Psoas muscle (tissue), 8 donors: ENCODE measurements around the gene GC. TPM values are rescaled to one million over a fixed set of nuclear protein-coding genes. Genes with fewer than 3 reads are reported as not detected.

Source experiments
- ATAC-seq, 4 donors: fragments of 200-7000 bp; cut with Tn5 transposase; one replicate each; pipeline ENCODE4 v1.9.1; 2020; ENCODE audit warnings: moderate library complexity in 3 of 4, mild to moderate bottlenecking in 2 of 4
- DNase-seq, 2 donors: peaks; one replicate each; pipeline ENCODE4 v3.0.0-alpha.2; 2020
- H3K27ac ChIP-seq: fragments of 200-600 bp; one replicate; pipeline ENCODE4 v1.8.0; 2022
- H3K27me3 ChIP-seq, 3 donors: fragments of 200-600 bp in 1 of 3; one replicate each; pipeline versions ENCODE4 v1.6.1 to v1.8.0; 2013 to 2022; ENCODE audit warnings: low read length in 2 of 3, mild to moderate bottlenecking in 2 of 3, moderate library complexity in 1 of 3; ENCODE audit not compliant: insufficient read depth in 3 of 3
- H3K36me3 ChIP-seq, 2 donors: fragments of 200-600 bp in 1 of 2; one replicate each; pipeline versions ENCODE4 v1.6.1 to v1.8.0; 2013 to 2022; ENCODE audit warnings: low read depth in 1 of 2, mild to moderate bottlenecking in 1 of 2, moderate library complexity in 1 of 2; ENCODE audit not compliant: insufficient read depth in 1 of 2
- H3K4me1 ChIP-seq: fragments of 200-600 bp; one replicate; pipeline ENCODE4 v1.8.0; 2022
- H3K4me3 ChIP-seq: fragments of 200-600 bp; one replicate; pipeline ENCODE4 v1.8.0; 2022; ENCODE audit warnings: mild to moderate bottlenecking
- H3K9me3 ChIP-seq: fragments of 200-600 bp; one replicate; pipeline ENCODE4 v1.8.0; 2022
- WGBS, 3 donors: extraction: QIAGEN DNeasy Blood & Tissue Kit; methylation state at CpG; one replicate each; pipeline versions ENCODE4 v1.1.6 to v1.1.7; 2013; 5-methylcytosine and 5-hydroxymethylcytosine counted together
- intact Hi-C, 2 donors: fragments of 100-400 bp; cut with DNase I; formaldehyde crosslinking; loops; one replicate each; pipeline versions ENCODE4 v1.11.0 to v1.14.2; 2022
- polyA plus RNA-seq, 3 donors: library from polyadenylated mRNA; stranded (reverse); fragments of 200-250 nt; gene quantifications; one replicate each; pipeline ENCODE4 v1.2.3, GENCODE V29; 2013
- total RNA-seq, 4 donors: library from RNA; stranded (reverse); fragmentation: NEBNext Ultra II Directional in 2 of 4; extraction: Animal tissue kit (Norgen Biotek cat#: 25700) in 2 of 4; gene quantifications; one replicate each; pipeline versions ENCODE4 v1.2.1 to v1.2.4, GENCODE V29; 2021 to 2023
- TF ChIP-seq, protein P1 (sequence below): fragments of 200-600 bp; IDR thresholded peaks from one replicate; pipeline ENCODE4 v1.8.0; 2022; ENCODE audit warnings: antibody characterized with exemption
- donor health status: healthy with polysubstance abuse.
- donor health status: DM: no; HTN: no; CAD: no; lungs with moderate emphysema.
- donor health status: Bipolar disorder and iron deficiency.
- donor health status: healthy.
- donor health status: DM: yes; HTN: yes; CAD: no.
- donor health status: DM: no; HTN: no; CAD: no.
- donor health status: DM: no; HTN: no; CAD: no.
- donor health status: DM: yes; HTN: yes; CAD: no.

The GC gene
- total and polyA plus RNA-seq, 7 donors, result 0.18 to 0.30 TPM; not detected in 5

- intact Hi-C loops, result no loop called here
- Histone ChIP-seq H3K27me3 (no peaks in the 10 kb centered on the region), H3K9me3 (no peaks in the 10 kb centered on the region), H3K36me3 (no peaks in the 10 kb centered on the region), H3K4me1 (no peaks in the 10 kb centered on the region), H3K4me3 (no peak overlapping the region), H3K27ac (no peak overlapping the region)
- no peak for DNase-seq
- no peak for ATAC-seq
- WGBS, 3 donors, result 71 to 95% (median 90%) methylated on average over 1 of the region's 1 CpG
- TF ChIP-seq, protein P1, sequence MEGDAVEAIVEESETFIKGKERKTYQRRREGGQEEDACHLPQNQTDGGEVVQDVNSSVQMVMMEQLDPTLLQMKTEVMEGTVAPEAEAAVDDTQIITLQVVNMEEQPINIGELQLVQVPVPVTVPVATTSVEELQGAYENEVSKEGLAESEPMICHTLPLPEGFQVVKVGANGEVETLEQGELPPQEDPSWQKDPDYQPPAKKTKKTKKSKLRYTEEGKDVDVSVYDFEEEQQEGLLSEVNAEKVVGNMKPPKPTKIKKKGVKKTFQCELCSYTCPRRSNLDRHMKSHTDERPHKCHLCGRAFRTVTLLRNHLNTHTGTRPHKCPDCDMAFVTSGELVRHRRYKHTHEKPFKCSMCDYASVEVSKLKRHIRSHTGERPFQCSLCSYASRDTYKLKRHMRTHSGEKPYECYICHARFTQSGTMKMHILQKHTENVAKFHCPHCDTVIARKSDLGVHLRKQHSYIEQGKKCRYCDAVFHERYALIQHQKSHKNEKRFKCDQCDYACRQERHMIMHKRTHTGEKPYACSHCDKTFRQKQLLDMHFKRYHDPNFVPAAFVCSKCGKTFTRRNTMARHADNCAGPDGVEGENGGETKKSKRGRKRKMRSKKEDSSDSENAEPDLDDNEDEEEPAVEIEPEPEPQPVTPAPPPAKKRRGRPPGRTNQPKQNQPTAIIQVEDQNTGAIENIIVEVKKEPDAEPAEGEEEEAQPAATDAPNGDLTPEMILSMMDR, result no peak
Measured at GRCh38 chr4:71732066-71732465, 51.8 kb downstream of the GC start.

GRCh38 chr4:71729856-71730255 lies 54.0 kb downstream of the GC start:
- no peaks in the 10 kb centered on the region for H3K4me1 ChIP-seq
- H3K36me3 ChIP-seq, result no peaks in the 10 kb centered on the region
- TF ChIP-seq, protein P1, result no peak
- ATAC-seq (no peak), DNase-seq (no peak)
- no peaks in the 10 kb centered on the region for H3K9me3 ChIP-seq
- intact Hi-C loops, result no loop called here
- 57 to 64% (median 60%) methylated on average over 2 of the region's 2 CpGs for WGBS, 3 donors
- H3K4me3 ChIP-seq, result no peak overlapping the region
- H3K27ac ChIP-seq, result no peak overlapping the region
- H3K27me3 ChIP-seq, result no peaks in the 10 kb centered on the region

- H3K27me3 ChIP-seq, result no peaks in the 10 kb centered on the region
- DNase-seq, result no peak
- H3K36me3 ChIP-seq, result no peaks in the 10 kb centered on the region
- intact Hi-C loops, result loop anchor here (2.0 to 10.0 kb wide), 3 partner anchors 479 to 529 kb away; no protein-coding TSS in a partner anchor
- TF ChIP-seq, protein P1, result peak; percentile 54
- ATAC-seq, result no peak
- H3K4me1 ChIP-seq, result no peaks in the 10 kb centered on the region
- 15 to 26% (median 16%) methylated on average over 1 of the region's 1 CpG for WGBS, 3 donors
- no peak overlapping the region for H3K27ac ChIP-seq
- H3K4me3 ChIP-seq, result no peak overlapping the region
- no peaks in the 10 kb centered on the region for H3K9me3 ChIP-seq
Measured at GRCh38 chr4:71713611-71714203, 70.2 kb downstream of the GC start.

- H3K4me3 ChIP-seq, result no peak overlapping the region
- ATAC-seq (no peak), DNase-seq (no peak)
- H3K9me3 ChIP-seq, result no peaks in the 10 kb centered on the region
- TF ChIP-seq, protein P1, result no peak
- H3K36me3 ChIP-seq, result no peaks in the 10 kb centered on the region
- no peaks in the 10 kb centered on the region for H3K27me3 ChIP-seq
- no peaks in the 10 kb centered on the region for H3K4me1 ChIP-seq
- no peak overlapping the region for H3K27ac ChIP-seq
- 80 to 89% (median 89%) methylated on average over 3 of the region's 3 CpGs for WGBS, 3 donors
- intact Hi-C loops, result loop anchor here (2.0 to 10.0 kb wide), 3 partner anchors 477 to 527 kb away; no protein-coding TSS in a partner anchor
Measured at GRCh38 chr4:71711985-71712348, 71.9 kb downstream of the GC start.
